Stomach (tissue), 9 donors: ENCODE measurements around the gene KRT13. TPM values are rescaled to one million over a fixed set of nuclear protein-coding genes. Genes with fewer than 3 reads are reported as not detected.

Source experiments
- DNase-seq, 2 donors: peaks; one replicate each; pipeline versions ENCODE4 v3.0.0 to v3.0.0-alpha.2; 2013 to 2019
- H3K27ac ChIP-seq, 5 donors: fragments of 200-600 bp in 4 of 5; sonication (generic) in 4 of 5; one replicate each; pipeline ENCODE4 v1.5.1; 2013 to 2019; ENCODE audit warnings: mild to moderate bottlenecking in 1 of 5, moderate library complexity in 1 of 5
- H3K27me3 ChIP-seq, 3 donors: fragments of 200-600 bp; sonication (generic); one replicate each; pipeline ENCODE4 v1.5.1; 2017 to 2019; ENCODE audit warnings: mixed run types in 1 of 3
- H3K36me3 ChIP-seq, 4 donors: fragments of 200-600 bp; sonication (generic); 1 replicate in 3 of 4; 2 replicates in 1 of 4; pipeline ENCODE4 v1.5.1; 2016 to 2019
- H3K4me1 ChIP-seq, 4 donors: fragments of 200-600 bp; sonication (generic); one replicate each; pipeline ENCODE4 v1.5.1; 2016 to 2019
- H3K4me3 ChIP-seq, 4 donors: fragments of 200-600 bp; sonication (generic) in 3 of 4; one replicate each; pipeline ENCODE4 v1.5.1; 2016 to 2019; ENCODE audit warnings: mild to moderate bottlenecking in 1 of 4
- H3K9me3 ChIP-seq, 4 donors: fragments of 200-600 bp; sonication (generic); one replicate each; pipeline ENCODE4 v1.5.1; 2016 to 2019
- EP300 ChIP-seq: sonication (generic); formaldehyde crosslinking; IDR thresholded peaks from one replicate; pipeline ENCODE4 v1.6.1; 2017; ENCODE audit warnings: antibody characterized with exemption
- POLR2A ChIP-seq, 4 donors: fragments of 450-650 bp; IDR thresholded peaks; one replicate each; pipeline ENCODE4 v1.6.1; 2016; ENCODE audit warnings: antibody characterized with exemption in 4 of 4, control low read depth in 2 of 4, mild to moderate bottlenecking in 1 of 4, moderate library complexity in 1 of 4
- POLR2AphosphoS5 ChIP-seq, 3 donors: sonication (generic); formaldehyde crosslinking; IDR thresholded peaks; one replicate each; pipeline ENCODE4 v1.6.1; 2016; ENCODE audit warnings: antibody characterized with exemption in 3 of 3
- WGBS, 5 donors: extraction: QIAGEN DNeasy Blood & Tissue Kit in 3 of 5; methylation state at CpG; one replicate each; pipeline versions ENCODE4 v1.1.5 to v1.1.7; 2013 to 2018; 5-methylcytosine and 5-hydroxymethylcytosine counted together
- intact Hi-C: fragments of 100-400 bp; cut with DNase I; formaldehyde crosslinking; loops from one replicate; pipeline ENCODE4 v1.15.1; 2023; ENCODE audit warnings: low total_unique reads
- polyA plus RNA-seq, 3 donors: library from polyadenylated mRNA; stranded (reverse); fragments of 200-250 nt; gene quantifications; one replicate each; pipeline ENCODE4 v1.2.3, GENCODE V29; 2013
- total RNA-seq, 5 donors: library from RNA; depleted of rRNA; stranded (reverse); fragments of >200 nt; gene quantifications; one replicate each; pipeline versions ENCODE4 v1.1.0 to v1.2.3, GENCODE V29; 2014 to 2016
- TF ChIP-seq, protein P1 (sequence below), 7 experiments: fragments of 450-650 bp in 4 of 7; fragments of 200-600 bp in 3 of 7; sonication (generic) in 3 of 7; IDR thresholded peaks; one replicate each; pipeline ENCODE4 v1.5.1; 2016 to 2019; ENCODE audit warnings: antibody characterized with exemption in 7 of 7, control low read depth in 2 of 7, mild to moderate bottlenecking in 1 of 7
- donor health status: healthy with polysubstance abuse.
- donor health status: Bipolar disorder and iron deficiency.
- donor health status: healthy.

The KRT13 gene
- total and polyA plus RNA-seq, 8 donors, result 1.1 to 12,460 (median 16.2) TPM; not detected in 1

DNA sequence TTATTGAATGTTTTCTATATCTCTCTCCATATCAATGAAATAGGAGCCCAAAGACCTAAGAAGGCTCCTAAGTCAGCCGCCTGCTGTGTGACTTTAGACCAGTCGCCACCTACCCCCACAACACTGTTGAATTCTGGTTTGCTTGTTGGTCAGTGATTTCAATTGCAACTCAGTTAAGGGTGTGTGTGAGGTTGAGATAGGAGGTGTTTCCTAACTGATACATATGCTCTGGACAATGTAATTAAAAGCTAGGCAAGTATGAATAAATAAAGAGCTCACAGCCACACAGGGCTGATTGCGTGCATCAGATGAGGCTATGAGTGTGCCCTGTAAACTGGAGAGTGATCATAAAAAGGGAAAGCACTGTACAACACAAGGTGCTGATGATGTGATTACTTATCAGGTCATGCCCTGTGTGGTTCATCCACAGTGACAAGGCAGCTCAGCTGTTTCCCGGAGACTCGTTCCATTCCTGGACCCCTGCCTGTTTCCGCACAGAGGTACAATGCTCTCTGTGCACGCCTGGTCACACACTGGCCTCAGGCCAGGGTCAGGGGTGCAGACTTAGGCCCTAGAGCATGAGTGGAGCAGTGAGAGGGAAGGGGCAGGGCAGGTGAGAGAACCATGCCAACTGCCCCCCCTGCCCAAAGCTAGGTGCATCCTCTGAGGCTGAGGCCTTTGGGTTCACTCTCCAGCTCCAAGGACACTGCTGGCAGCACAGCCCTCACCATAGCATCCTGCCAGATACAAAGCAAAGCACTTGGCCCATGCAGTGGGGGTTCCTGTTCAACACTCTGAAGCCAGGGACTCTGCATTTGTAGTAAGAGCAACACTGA, 21.2 kb downstream of the KRT13 start:
- intact Hi-C loops, result no loop called here
- Histone ChIP-seq H3K4me3 (no peak overlapping the region), H3K9me3 (no peaks in the 10 kb centered on the region), H3K36me3 (no peaks in the 10 kb centered on the region), H3K4me1 (peaks cover 0 to 15% (median 5%) of the 10 kb centered on the region in 4 donors), H3K27ac (no peak overlapping the region), H3K27me3 (peaks cover 0 to 15% (median 0%) of the 10 kb centered on the region in 3 donors)
- no peak for DNase-seq
- 28 to 56% (median 33%) methylated on average over 7 of the region's 7 CpGs for WGBS, 5 donors
- TF ChIP-seq POLR2AphosphoS5 (IDR thresholded peaks at IDR 0.05) (no peak), POLR2A (IDR thresholded peaks at IDR 0.05) (no peak), EP300 (no peak)
- TF ChIP-seq, protein P1, sequence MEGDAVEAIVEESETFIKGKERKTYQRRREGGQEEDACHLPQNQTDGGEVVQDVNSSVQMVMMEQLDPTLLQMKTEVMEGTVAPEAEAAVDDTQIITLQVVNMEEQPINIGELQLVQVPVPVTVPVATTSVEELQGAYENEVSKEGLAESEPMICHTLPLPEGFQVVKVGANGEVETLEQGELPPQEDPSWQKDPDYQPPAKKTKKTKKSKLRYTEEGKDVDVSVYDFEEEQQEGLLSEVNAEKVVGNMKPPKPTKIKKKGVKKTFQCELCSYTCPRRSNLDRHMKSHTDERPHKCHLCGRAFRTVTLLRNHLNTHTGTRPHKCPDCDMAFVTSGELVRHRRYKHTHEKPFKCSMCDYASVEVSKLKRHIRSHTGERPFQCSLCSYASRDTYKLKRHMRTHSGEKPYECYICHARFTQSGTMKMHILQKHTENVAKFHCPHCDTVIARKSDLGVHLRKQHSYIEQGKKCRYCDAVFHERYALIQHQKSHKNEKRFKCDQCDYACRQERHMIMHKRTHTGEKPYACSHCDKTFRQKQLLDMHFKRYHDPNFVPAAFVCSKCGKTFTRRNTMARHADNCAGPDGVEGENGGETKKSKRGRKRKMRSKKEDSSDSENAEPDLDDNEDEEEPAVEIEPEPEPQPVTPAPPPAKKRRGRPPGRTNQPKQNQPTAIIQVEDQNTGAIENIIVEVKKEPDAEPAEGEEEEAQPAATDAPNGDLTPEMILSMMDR (IDR thresholded peaks at IDR 0.05), result no peak

DNA sequence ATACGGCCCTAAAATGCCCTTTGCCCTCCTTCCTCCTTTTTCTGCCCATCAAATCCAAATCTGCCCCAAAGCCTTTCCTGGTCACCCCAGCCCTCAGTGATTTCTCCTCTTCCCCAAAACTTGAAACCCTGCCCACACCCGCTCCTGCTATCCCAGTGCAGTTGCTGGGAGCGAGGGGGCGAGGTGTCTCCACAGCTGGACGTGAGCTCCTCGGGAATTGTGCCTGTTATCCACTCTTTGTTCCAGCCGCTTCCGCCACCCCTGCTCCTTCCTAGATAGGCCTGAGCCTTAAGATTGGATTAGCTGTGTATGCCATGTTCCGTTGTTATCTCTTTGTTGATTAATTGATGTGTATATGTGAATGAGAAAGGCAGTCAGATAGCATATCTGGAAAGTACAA, 21.9 kb downstream of the KRT13 start:
- no peaks in the 10 kb centered on the region for H3K36me3 ChIP-seq
- H3K4me3 ChIP-seq, result no peak overlapping the region
- TF ChIP-seq EP300 (no peak), POLR2A (IDR thresholded peaks at IDR 0.05) (no peak), POLR2AphosphoS5 (IDR thresholded peaks at IDR 0.05) (no peak)
- TF ChIP-seq, protein P1 (IDR thresholded peaks at IDR 0.05), result no peak
- DNase-seq, result peak in 1 of 2 donors; percentile 54
- 16 to 53% (median 37%) methylated on average over 9 of the region's 9 CpGs for WGBS, 5 donors
- peaks cover 0 to 15% (median 0%) of the 10 kb centered on the region in 3 donors for H3K27me3 ChIP-seq
- no peaks in the 10 kb centered on the region for H3K9me3 ChIP-seq
- intact Hi-C loops, result no loop called here
- no peak overlapping the region for H3K27ac ChIP-seq
- H3K4me1 ChIP-seq, result peaks cover 0 to 15% (median 5%) of the 10 kb centered on the region in 4 donors

DNA sequence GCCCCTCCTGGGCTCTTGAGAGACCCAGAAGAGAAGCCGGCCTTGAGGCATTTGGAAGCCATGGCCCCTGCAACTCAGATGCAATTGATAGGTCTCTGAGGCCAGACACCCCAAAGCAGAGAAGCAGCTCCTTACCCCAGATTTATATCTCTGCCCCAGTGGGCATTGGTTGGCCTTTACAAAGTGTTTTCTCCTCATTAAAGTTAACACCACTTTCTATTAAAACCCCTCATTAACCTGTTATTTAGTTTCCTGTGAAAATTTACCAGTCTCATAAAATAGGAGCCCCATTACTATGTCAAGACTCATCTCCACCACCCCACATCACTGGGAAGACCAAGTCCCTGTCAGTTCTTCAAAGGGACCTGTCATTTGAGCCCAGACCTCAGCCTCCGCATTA, 24.4 kb downstream of the KRT13 start, which contains the start of gene KRT35:
KRT35 (minus strand) TSS at position 116 of the 400 bp plus-strand sequence; CDS start at position 62, 54 bp downstream.
- H3K27ac ChIP-seq, result no peak within 1 kb of the TSS
- H3K9me3 ChIP-seq, result no peaks in the 10 kb centered on the region
- no peaks in the 10 kb centered on the region for H3K27me3 ChIP-seq
- H3K36me3 ChIP-seq, result no peaks in the 10 kb centered on the region
- intact Hi-C loops, result no loop called here
- 91 to 100% (median 97%) methylated on average over 2 of the region's 2 CpGs for WGBS, 5 donors
- TF ChIP-seq POLR2A (IDR thresholded peaks at IDR 0.05), result no peak
- H3K4me1 ChIP-seq, result peaks cover 0 to 15% (median 5%) of the 10 kb centered on the region in 4 donors
- DNase-seq, result no peak
- no peak within 1 kb of the TSS for H3K4me3 ChIP-seq

DNA sequence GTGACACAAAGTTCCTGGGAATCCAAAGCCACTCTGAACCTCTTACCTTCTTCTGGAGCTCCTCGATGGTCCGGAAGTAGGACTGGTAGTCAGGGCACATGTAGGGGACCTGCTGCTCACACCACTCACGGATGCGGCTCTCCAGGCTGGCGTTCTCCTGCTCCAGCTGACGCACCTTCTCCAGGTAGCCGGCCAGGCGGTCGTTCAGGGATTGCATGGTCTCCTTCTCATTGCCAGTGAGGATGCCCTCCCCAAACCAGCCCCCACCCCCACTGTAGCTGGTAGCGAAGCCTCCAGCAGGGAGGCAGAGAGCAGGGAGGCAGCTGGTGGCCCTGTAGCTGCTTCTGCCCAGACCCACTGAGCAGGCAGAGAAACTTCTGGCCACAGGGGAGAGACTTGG, 24.8 kb downstream of the KRT13 start:
- DNase-seq, result no peak
- Histone ChIP-seq H3K27me3 (no peaks in the 10 kb centered on the region), H3K27ac (no peak overlapping the region), H3K4me3 (no peak overlapping the region), H3K4me1 (peaks cover 0 to 15% (median 5%) of the 10 kb centered on the region in 4 donors), H3K36me3 (no peaks in the 10 kb centered on the region), H3K9me3 (no peaks in the 10 kb centered on the region)
- intact Hi-C loops, result no loop called here
- 95 to 98% (median 96%) methylated on average over 10 of the region's 10 CpGs for WGBS, 5 donors
- no peak for TF ChIP-seq POLR2AphosphoS5 (IDR thresholded peaks at IDR 0.05)
- TF ChIP-seq EP300, result no peak
- TF ChIP-seq POLR2A (IDR thresholded peaks at IDR 0.05), result no peak
- TF ChIP-seq, protein P1 (IDR thresholded peaks at IDR 0.05), result no peak

DNA sequence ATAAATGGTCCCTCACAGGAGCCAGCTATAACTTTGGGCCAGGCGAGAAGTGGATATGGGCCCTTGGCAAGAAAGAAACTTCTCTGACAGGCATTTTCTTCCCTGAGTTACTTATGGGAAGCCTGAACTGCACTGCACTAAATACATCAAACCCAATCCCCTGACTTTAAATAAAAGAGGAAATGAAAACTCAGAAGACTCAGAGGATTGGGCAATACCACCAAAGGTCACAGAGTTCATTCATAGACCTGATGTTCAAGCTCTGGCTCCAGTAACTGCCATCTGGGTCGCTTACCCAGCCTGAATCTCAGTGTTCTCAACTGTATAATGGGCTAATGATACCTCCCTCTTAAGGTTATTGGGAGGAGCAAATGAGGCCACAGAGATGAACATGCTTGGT, 25.3 kb downstream of the KRT13 start:
- H3K36me3 ChIP-seq, result no peaks in the 10 kb centered on the region
- no peak for DNase-seq
- H3K27me3 ChIP-seq, result no peaks in the 10 kb centered on the region
- no peak overlapping the region for H3K27ac ChIP-seq
- peaks cover 0 to 15% (median 5%) of the 10 kb centered on the region in 4 donors for H3K4me1 ChIP-seq
- no peak overlapping the region for H3K4me3 ChIP-seq
- intact Hi-C loops, result no loop called here
- no peaks in the 10 kb centered on the region for H3K9me3 ChIP-seq
- 46 to 72% (median 61%) methylated on average over 2 of the region's 2 CpGs for WGBS, 5 donors
- TF ChIP-seq POLR2AphosphoS5 (IDR thresholded peaks at IDR 0.05) (no peak), EP300 (no peak), POLR2A (IDR thresholded peaks at IDR 0.05) (no peak)
- TF ChIP-seq, protein P1 (IDR thresholded peaks at IDR 0.05), result no peak
